Activated naive CD8-positive, alpha-beta T cell treated with anti-CD3 and anti-CD28 coated beads for 36 hours (primary cell): ENCODE measurements around the gene SKA1. TPM values are rescaled to one million over a fixed set of nuclear protein-coding genes. Genes with fewer than 3 reads are reported as not detected.
"Not testable (repeated sequence)": the region's sequence is repeated elsewhere in the genome, so short reads cannot be mapped to it uniquely, and the experiment has no call there.

Experiments used
- DNase-seq: peaks from one replicate; pipeline ENCODE4 v3.0.0; 2021
- H3K27ac Mint-ChIP-seq: one replicate; pipeline ENCODE4 v1.8.0; 2022; ENCODE audit warnings: mild to moderate bottlenecking, moderate library complexity, mixed read lengths
- H3K27me3 Mint-ChIP-seq: one replicate; pipeline ENCODE4 v1.8.0; 2022; ENCODE audit warnings: mild to moderate bottlenecking, mixed read lengths
- H3K36me3 Mint-ChIP-seq: one replicate; pipeline ENCODE4 v1.8.0; 2021; ENCODE audit warnings: mild to moderate bottlenecking, mixed read lengths
- H3K4me1 Mint-ChIP-seq: one replicate; pipeline ENCODE4 v1.8.0; 2021; ENCODE audit warnings: mixed read lengths
- H3K4me3 Mint-ChIP-seq: one replicate; pipeline ENCODE4 v1.8.0; 2022; ENCODE audit warnings: mild to moderate bottlenecking, moderate library complexity, mixed read lengths
- H3K9me3 Mint-ChIP-seq: one replicate; pipeline ENCODE4 v1.8.0; 2022; ENCODE audit warnings: mixed read lengths
- total RNA-seq, 2 experiments: library from RNA; stranded (reverse); gene quantifications; one replicate each; pipeline ENCODE4 v1.2.3, GENCODE V29; 2021

The SKA1 gene
- total RNA-seq, 2 experiments from 2014 or later: 37.5 to 38.8 TPM

GRCh38 chr18:50404752-50405581 lies 30.1 kb downstream of the SKA1 start:
- not testable (repeated sequence) for H3K9me3 Mint-ChIP-seq, H3K4me1 Mint-ChIP-seq, H3K36me3 Mint-ChIP-seq, H3K4me3 Mint-ChIP-seq, H3K27ac Mint-ChIP-seq, DNase-seq
- H3K27me3 Mint-ChIP-seq: peaks cover 82% of the 10 kb centered on the region

- H3K27ac Mint-ChIP-seq: no peak overlapping the region
- no peak for DNase-seq
- H3K9me3 Mint-ChIP-seq: no peaks in the 10 kb centered on the region
- H3K36me3 Mint-ChIP-seq: no peaks in the 10 kb centered on the region
- peaks cover 80% of the 10 kb centered on the region for H3K27me3 Mint-ChIP-seq
- H3K4me1 Mint-ChIP-seq: no peaks in the 10 kb centered on the region
- H3K4me3 Mint-ChIP-seq: no peak overlapping the region
Measured at GRCh38 chr18:50405582-50406271, 30.9 kb downstream of the SKA1 start.

- no peak overlapping the region for H3K27ac Mint-ChIP-seq
- no peaks in the 10 kb centered on the region for H3K36me3 Mint-ChIP-seq
- H3K27me3 Mint-ChIP-seq: peaks cover 46% of the 10 kb centered on the region
- H3K9me3 Mint-ChIP-seq: no peaks in the 10 kb centered on the region
- no peaks in the 10 kb centered on the region for H3K4me1 Mint-ChIP-seq
- DNase-seq: no peak
- no peak overlapping the region for H3K4me3 Mint-ChIP-seq
Measured at GRCh38 chr18:50409236-50409635, 34.4 kb downstream of the SKA1 start.

- Mint-ChIP-seq H3K27me3 (peaks cover 41% of the 10 kb centered on the region), H3K4me3 (no peak overlapping the region), H3K36me3 (no peaks in the 10 kb centered on the region), H3K4me1 (no peaks in the 10 kb centered on the region), H3K27ac (no peak overlapping the region), H3K9me3 (no peaks in the 10 kb centered on the region)
- no peak for DNase-seq
Measured at GRCh38 chr18:50410008-50410407, 35.2 kb downstream of the SKA1 start.

GRCh38 chr18:50410894-50411293 lies 36.0 kb downstream of the SKA1 start:
- no peaks in the 10 kb centered on the region for H3K36me3 Mint-ChIP-seq

GRCh38 chr18:50416832-50417231 lies 42.0 kb downstream of the SKA1 start:
- H3K27me3 Mint-ChIP-seq: peaks cover 15% of the 10 kb centered on the region
- H3K4me1 Mint-ChIP-seq, DNase-seq: not testable (repeated sequence)

More at GRCh38 chr18:50410894-50411293, 36.0 kb downstream of the SKA1 start:
- no peaks in the 10 kb centered on the region for H3K9me3 Mint-ChIP-seq
- no peak overlapping the region for H3K27ac Mint-ChIP-seq
- no peak for DNase-seq
- no peaks in the 10 kb centered on the region for H3K4me1 Mint-ChIP-seq
- H3K27me3 Mint-ChIP-seq: peaks cover 36% of the 10 kb centered on the region
- no peak overlapping the region for H3K4me3 Mint-ChIP-seq

GRCh38 chr18:50417705-50418104 lies 42.9 kb downstream of the SKA1 start:
- H3K27ac Mint-ChIP-seq, H3K4me1 Mint-ChIP-seq, H3K4me3 Mint-ChIP-seq, DNase-seq, H3K36me3 Mint-ChIP-seq: not testable (repeated sequence)
- Mint-ChIP-seq H3K27me3 (peaks cover 15% of the 10 kb centered on the region), H3K9me3 (peaks cover 11% of the 10 kb centered on the region)

More at GRCh38 chr18:50416832-50417231, 42.0 kb downstream of the SKA1 start:
- H3K4me3 Mint-ChIP-seq, H3K27ac Mint-ChIP-seq, H3K36me3 Mint-ChIP-seq: not testable (repeated sequence)
- peaks cover 11% of the 10 kb centered on the region for H3K9me3 Mint-ChIP-seq

GRCh38 chr18:50418650-50419049 lies 43.8 kb downstream of the SKA1 start:
- Mint-ChIP-seq H3K36me3 (no peaks in the 10 kb centered on the region), H3K4me1 (no peaks in the 10 kb centered on the region), H3K9me3 (peaks cover 11% of the 10 kb centered on the region), H3K27me3 (peaks cover 24% of the 10 kb centered on the region), H3K27ac (no peak overlapping the region), H3K4me3 (no peak overlapping the region)
- DNase-seq: no peak

- Mint-ChIP-seq H3K27me3 (peaks cover 24% of the 10 kb centered on the region), H3K9me3 (peaks cover 16% of the 10 kb centered on the region), H3K27ac (no peak overlapping the region), H3K4me1 (no peaks in the 10 kb centered on the region), H3K36me3 (peaks cover 6% of the 10 kb centered on the region), H3K4me3 (no peak overlapping the region)
- no peak for DNase-seq
Measured at GRCh38 chr18:50422286-50422898, 47.5 kb downstream of the SKA1 start.

- Mint-ChIP-seq H3K9me3 (peaks cover 5% of the 10 kb centered on the region), H3K27me3 (peaks cover 28% of the 10 kb centered on the region), H3K4me3 (no peak overlapping the region), H3K27ac (no peak overlapping the region), H3K4me1 (no peaks in the 10 kb centered on the region), H3K36me3 (peaks cover 6% of the 10 kb centered on the region)
- no peak for DNase-seq
Measured at GRCh38 chr18:50424877-50425690, 50.2 kb downstream of the SKA1 start.

- H3K27me3 Mint-ChIP-seq: peaks cover 20% of the 10 kb centered on the region
- H3K36me3 Mint-ChIP-seq: peaks cover 6% of the 10 kb centered on the region
- no peak for DNase-seq
- no peak overlapping the region for H3K4me3 Mint-ChIP-seq
- H3K4me1 Mint-ChIP-seq: no peaks in the 10 kb centered on the region
- no peak overlapping the region for H3K27ac Mint-ChIP-seq
- peaks cover 5% of the 10 kb centered on the region for H3K9me3 Mint-ChIP-seq
Measured at GRCh38 chr18:50427896-50428295, 53.0 kb downstream of the SKA1 start.

GRCh38 chr18:50428531-50429206 lies 53.8 kb downstream of the SKA1 start:
- H3K4me3 Mint-ChIP-seq: no peak overlapping the region

GRCh38 chr18:50429207-50429948 lies 54.5 kb downstream of the SKA1 start:
- no peak overlapping the region for H3K27ac Mint-ChIP-seq
- H3K9me3 Mint-ChIP-seq: peaks cover 5% of the 10 kb centered on the region
- peaks cover 6% of the 10 kb centered on the region for H3K36me3 Mint-ChIP-seq
- peaks cover 9% of the 10 kb centered on the region for H3K27me3 Mint-ChIP-seq
- H3K4me3 Mint-ChIP-seq: no peak overlapping the region
- no peak for DNase-seq
- no peaks in the 10 kb centered on the region for H3K4me1 Mint-ChIP-seq

More at GRCh38 chr18:50428531-50429206, 53.8 kb downstream of the SKA1 start:
- H3K4me1 Mint-ChIP-seq: no peaks in the 10 kb centered on the region
- peaks cover 6% of the 10 kb centered on the region for H3K36me3 Mint-ChIP-seq
- H3K27me3 Mint-ChIP-seq: peaks cover 12% of the 10 kb centered on the region
- no peak overlapping the region for H3K27ac Mint-ChIP-seq
- no peak for DNase-seq
- peaks cover 5% of the 10 kb centered on the region for H3K9me3 Mint-ChIP-seq

- DNase-seq: no peak
- Mint-ChIP-seq H3K36me3 (no peaks in the 10 kb centered on the region), H3K4me3 (no peak overlapping the region)
Measured at GRCh38 chr18:50432915-50433314, 58.1 kb downstream of the SKA1 start.

More at GRCh38 chr18:50432915-50433314, 58.1 kb downstream of the SKA1 start:
- no peak overlapping the region for H3K27ac Mint-ChIP-seq
- H3K9me3 Mint-ChIP-seq: no peaks in the 10 kb centered on the region
- H3K27me3 Mint-ChIP-seq: peaks cover 10% of the 10 kb centered on the region
- H3K4me1 Mint-ChIP-seq: no peaks in the 10 kb centered on the region
